Measurements from ENCODE around the gene SPATA2.
A peak's percentile ranks its signal among the peaks of the same experiment; 100 is the strongest.

The SPATA2 gene

GRCh38 chr20:49937027-49937929, 21.9 kb upstream of the SPATA2 start:
- peak in 2 of 42 donors; percentile 5 to 31 for DNase-seq
- intact Hi-C loops (cut with DNase I): no loop called here

DNA sequence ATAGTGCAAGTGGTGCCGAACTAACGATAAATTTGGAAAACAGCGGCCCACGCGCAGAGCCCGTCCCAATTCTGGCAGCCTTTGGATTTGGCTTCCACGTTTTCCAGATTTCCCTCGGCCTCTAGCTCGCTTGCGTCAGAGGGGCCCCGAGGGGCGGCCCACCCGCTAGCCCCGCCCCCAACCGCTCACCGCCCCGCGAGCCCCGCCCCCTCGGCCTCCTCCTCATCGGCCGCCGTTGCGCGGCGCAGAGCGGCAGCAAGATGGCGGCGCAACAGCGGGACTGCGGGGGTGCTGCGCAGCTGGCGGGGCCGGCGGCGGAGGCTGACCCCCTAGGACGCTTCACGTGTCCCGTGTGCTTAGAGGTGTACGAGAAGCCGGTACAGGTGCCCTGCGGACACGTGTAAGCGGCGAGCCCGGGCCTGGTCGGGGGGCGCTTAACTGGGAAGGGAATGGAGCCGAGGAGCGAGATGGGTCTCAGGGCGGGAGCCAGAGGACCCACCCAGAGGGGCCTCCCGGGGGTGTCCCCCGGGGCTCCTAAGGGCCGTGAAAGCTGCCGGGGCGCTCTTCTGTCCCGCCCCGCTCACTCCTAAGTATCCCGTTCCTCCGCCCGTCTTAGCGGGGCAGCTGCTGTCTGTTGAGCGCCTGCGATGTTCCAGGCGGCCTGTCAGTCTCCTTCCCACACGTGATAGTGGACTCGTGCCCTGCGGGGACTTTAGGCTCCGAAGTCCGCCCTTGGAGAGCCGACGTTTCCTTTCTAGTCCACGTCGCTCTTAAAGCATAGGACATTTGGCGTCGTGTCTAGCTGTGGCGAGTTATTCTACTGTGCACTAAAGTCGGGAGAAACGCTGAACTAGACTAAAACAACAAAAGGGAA, 21.1 kb upstream of the SPATA2 start, which contains the start of gene RNF114:
Gene RNF114, plus strand, starts transcription at position 245 of the 874 bp plus-strand sequence. Its CDS starts 16 bp downstream, at position 261.
- intact Hi-C loops (cut with DNase I): no loop called here
- DNase-seq: peak; percentile 79 to 97 (median 94)

- intact Hi-C loops (cut with DNase I): no loop called here
- DNase-seq: peak in 1 of 42 donors; percentile 48
Measured at GRCh38 chr20:49935746-49936152, 20.4 kb upstream of the SPATA2 start.

DNA sequence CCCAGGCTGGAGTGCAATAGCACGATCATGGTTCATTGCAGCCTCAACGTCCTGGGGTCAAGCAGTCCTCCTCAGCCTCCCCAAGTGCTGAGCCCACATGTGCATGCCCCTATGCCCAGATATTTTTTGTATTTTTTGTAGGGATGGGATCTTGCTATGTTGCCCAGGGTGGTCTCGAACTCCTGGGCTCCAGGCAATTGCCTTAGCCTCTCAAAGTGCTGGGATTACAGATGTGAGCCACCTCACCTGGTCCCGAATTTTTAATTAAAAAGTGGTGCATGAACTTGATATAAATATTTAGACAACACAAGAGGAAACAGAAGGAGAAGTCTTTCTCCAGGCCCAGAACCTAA, 13.8 kb upstream of the SPATA2 start:
- intact Hi-C loops (cut with DNase I): no loop called here
- DNase-seq: peak in 1 of 42 donors; percentile 25

GRCh38 chr20:49928411-49929141, 13.2 kb upstream of the SPATA2 start:
- peak; percentile 78 to 96 (median 89) for DNase-seq
- intact Hi-C loops (cut with DNase I): no loop called here

GRCh38 chr20:49925901-49926454, 10.6 kb upstream of the SPATA2 start:
- intact Hi-C loops (cut with DNase I): no loop called here

DNA sequence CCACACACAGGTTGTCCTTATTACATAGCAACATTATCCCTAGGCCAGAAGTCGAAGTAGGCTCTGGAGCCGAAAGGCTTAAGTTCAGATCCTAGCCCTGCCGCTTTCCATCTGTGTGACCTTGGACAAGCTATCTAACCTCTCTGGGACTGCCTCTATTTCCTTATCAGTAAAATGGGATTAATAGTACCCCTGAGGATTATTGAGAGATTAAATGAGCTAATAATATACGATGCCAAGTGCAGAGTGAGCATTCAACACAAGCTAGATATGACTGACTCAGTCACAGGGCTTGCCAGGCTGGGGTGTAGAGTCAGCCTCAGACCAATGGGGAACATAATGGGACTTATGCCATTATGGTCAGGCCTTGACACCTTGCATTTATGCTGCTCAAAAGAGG, 8.9 kb upstream of the SPATA2 start:
- intact Hi-C loops (cut with DNase I): no loop called here
- DNase-seq: peak in 1 of 42 donors; percentile 7

More at GRCh38 chr20:49925901-49926454, 10.6 kb upstream of the SPATA2 start:
- no peak for DNase-seq

DNA sequence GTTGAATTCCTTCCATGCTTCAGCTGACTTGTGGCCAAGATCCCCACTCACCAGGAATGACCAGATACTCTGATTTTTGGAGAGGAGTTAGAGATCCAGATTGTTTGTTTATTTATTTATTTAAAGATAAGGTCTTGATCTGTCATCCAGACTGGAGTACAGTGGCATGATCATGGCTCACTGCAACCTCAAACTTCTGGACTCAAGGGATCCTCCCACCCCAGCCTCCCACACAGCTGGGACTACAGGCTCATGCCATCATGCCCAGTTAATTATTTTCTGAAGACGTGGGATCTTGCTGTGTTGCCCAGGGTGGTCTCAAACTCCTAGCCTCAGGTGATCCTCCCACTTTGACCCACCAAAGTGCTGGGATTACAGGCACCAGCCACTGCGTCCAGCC, 4.1 kb upstream of the SPATA2 start:
- intact Hi-C loops (cut with DNase I): no loop called here
- peak in 1 of 42 donors; percentile 1 for DNase-seq

- intact Hi-C loops (cut with DNase I): no loop called here
- peak in 1 of 42 donors; percentile 1 for DNase-seq
Measured at GRCh38 chr20:49919009-49919408, 3.7 kb upstream of the SPATA2 start.

DNA sequence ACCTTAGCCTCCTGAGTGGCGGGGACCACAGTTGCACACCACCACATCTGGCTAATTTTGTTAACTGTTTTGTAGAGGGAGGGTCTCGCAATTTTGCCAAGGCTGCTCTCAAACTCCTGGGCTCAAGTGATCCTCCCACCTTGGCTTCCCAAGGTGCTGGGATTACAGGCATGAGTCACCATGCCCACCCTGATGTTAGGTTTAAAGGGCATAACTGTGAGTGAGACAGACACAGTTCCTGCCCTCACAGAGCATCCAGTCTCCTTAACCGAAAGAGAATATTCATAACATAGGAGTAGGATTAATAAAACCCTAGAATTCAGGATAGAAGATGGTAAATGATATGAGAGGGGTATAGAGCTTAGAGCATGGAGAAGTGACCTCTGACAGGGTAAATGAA, 3.1 kb upstream of the SPATA2 start:
- peak in 1 of 42 donors; percentile 5 for DNase-seq
- intact Hi-C loops (cut with DNase I): no loop called here

DNA sequence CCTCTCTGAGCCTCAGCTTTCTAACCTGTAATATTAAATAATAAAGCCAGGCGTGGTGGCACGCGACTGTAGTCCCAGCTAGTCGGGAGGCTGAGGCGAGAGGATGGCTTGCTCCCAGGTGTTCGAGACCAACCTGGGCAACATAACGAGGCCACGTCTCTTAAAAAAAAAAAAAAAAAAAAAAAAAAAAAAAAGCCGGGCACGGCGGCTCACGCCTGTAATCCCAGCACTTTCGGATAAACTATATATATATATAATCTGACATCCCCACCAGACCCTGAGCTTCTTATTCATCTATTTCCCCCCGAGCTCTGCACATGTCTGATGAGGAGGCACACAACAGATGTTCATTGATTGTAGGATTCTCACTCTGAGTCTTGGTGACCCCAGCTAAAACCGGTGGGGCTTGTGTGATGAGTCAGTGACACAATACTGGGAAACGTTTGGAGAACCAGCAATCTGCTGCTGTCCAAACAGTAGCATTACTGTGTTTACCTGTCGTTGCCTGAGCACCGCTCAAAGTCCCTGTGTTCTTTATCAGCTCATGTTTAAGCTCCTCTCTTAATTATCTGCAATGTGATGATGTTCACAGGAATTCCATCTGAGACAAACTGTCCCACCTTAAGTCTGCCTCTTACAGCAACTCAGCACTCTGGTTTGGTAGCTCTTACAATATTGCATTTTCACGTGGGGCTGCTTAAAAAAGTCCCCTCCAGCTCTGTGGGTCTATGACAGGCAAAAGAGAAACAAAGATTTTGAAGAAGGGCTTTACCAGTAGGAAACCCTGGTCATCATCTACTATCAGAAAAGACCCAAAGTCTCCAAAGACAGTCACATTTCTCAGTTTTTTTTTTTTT, 1.0 kb upstream of the SPATA2 start:
- intact Hi-C loops (cut with DNase I): no loop called here
- DNase-seq: peak in 2 of 42 donors; percentile 8 to 12

DNA sequence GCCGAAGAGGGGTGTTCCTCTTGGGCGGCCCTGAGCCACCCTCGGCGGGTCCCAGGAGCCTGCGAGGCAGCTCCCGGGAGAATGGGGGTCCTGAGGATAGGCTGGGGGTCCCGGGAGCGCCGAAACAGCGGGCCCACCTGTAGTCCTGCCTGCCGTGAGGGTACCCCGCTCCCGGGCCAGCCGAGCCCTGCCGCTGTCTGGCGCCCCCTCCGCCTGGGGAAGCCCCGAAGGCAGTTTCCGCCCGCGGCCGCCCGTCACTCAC, 280 bp downstream of the SPATA2 start:
- intact Hi-C loops (cut with DNase I): no loop called here
- no peak for DNase-seq

GRCh38 chr20:49914310-49915117, 815 bp downstream of the SPATA2 start:
- intact Hi-C loops (cut with DNase I): no loop called here
- DNase-seq: peak in 26 of 42 donors; percentile 26 to 71 (median 50)

- intact Hi-C loops (cut with DNase I): no loop called here
- peak in 21 of 42 donors; percentile 30 to 75 (median 49) for DNase-seq
Measured at GRCh38 chr20:49913399-49914047, 1.8 kb downstream of the SPATA2 start.

DNA sequence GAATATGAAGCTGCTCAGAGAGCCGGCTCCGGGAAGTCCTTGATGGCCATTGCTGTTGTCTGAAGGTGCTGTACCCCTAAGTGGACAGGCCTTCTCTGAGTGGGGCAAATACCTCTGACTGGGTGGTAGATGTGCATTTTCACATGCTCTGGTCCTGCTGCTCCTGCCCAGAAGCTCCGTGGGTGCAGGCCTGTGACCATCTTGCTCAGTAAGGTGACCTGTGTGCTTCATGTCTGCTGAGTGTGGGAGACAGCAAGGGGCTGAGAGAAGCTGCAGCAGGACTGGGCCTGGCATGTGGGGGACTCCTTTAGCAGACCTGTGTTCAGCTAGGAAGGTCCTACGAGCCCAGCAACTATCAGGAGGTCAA, 5.0 kb downstream of the SPATA2 start:
- DNase-seq: peak in 1 of 42 donors; percentile 38
- intact Hi-C loops (cut with DNase I): no loop called here

GRCh38 chr20:49909499-49910339, 5.6 kb downstream of the SPATA2 start:
- DNase-seq: peak in 23 of 42 donors; percentile 41 to 77 (median 62)
- intact Hi-C loops (cut with DNase I): no loop called here
